Vagina (tissue), 2 donors: ENCODE results near the gene MTCP1. TPM values are rescaled to one million over a fixed set of nuclear protein-coding genes. Genes with fewer than 3 reads are reported as not detected.
A peak's percentile ranks its signal among the peaks of the same experiment; 100 is the strongest.

Experiments
- DNase-seq, 2 donors: peaks; one replicate each; pipeline ENCODE4 v3.0.0-alpha.2; 2017; ENCODE audit errors: extremely low spot score in 2 of 2
- H3K27ac ChIP-seq: fragments of 200-600 bp; sonication (generic); one replicate; pipeline ENCODE4 v1.5.1; 2019
- H3K27me3 ChIP-seq: fragments of 200-600 bp; sonication (generic); one replicate; pipeline ENCODE4 v1.5.1; 2019
- H3K36me3 ChIP-seq, 2 donors: fragments of 200-600 bp; sonication (generic); one replicate each; pipeline ENCODE4 v1.5.1; 2017 to 2019
- H3K4me1 ChIP-seq: fragments of 200-600 bp; sonication (generic); one replicate; pipeline ENCODE4 v1.5.1; 2019
- H3K4me3 ChIP-seq, 2 donors: fragments of 200-600 bp; sonication (generic); 1 replicate in 1 of 2; 2 replicates in 1 of 2; pipeline ENCODE4 v1.5.1; 2016 to 2019
- H3K9me3 ChIP-seq: fragments of 200-600 bp; sonication (generic); one replicate; pipeline ENCODE4 v1.5.1; 2019
- CTCF ChIP-seq, 3 experiments: fragments of 450-650 bp in 2 of 3; fragments of 200-600 bp in 1 of 3; sonication (generic) in 1 of 3; IDR thresholded peaks; one replicate each; pipeline ENCODE4 v1.5.1; 2017 to 2019; ENCODE audit warnings: antibody characterized with exemption in 3 of 3, mild to moderate bottlenecking in 2 of 3, moderate library complexity in 2 of 3
- POLR2A ChIP-seq, 2 donors: fragments of 450-650 bp; IDR thresholded peaks; one replicate each; pipeline ENCODE4 v1.6.1; 2017; ENCODE audit warnings: antibody characterized with exemption in 2 of 2, mild to moderate bottlenecking in 2 of 2, moderate library complexity in 2 of 2
- POLR2AphosphoS5 ChIP-seq, 2 donors: sonication (generic); formaldehyde crosslinking; IDR thresholded peaks; one replicate each; pipeline ENCODE4 v1.9.0; 2017; ENCODE audit warnings: antibody characterized with exemption in 2 of 2, mild to moderate bottlenecking in 2 of 2, low read depth in 1 of 2; ENCODE audit not compliant: insufficient read depth in 1 of 2
- intact Hi-C: fragments of 100-400 bp; cut with DNase I; formaldehyde crosslinking; loops from one replicate; pipeline ENCODE4 v1.15.1; 2023
- total RNA-seq: library from RNA; depleted of rRNA; stranded (reverse); fragments of >200 nt; gene quantifications from one replicate; pipeline ENCODE4 v1.2.3, GENCODE V29; 2016

The MTCP1 gene
- total RNA-seq, result 6.9 TPM

GRCh38 chrX:155070975-155071693 lies at the start of gene MTCP1, which contains the start of the genes BRCC3 and CMC4:
Gene MTCP1, minus strand, starts transcription at chrX:155071136. Its CDS starts 5,126 bp downstream, at chrX:155066010.
Gene BRCC3, plus strand, starts transcription at chrX:155071508. Its CDS starts 20 bp downstream, at chrX:155071528.
Gene CMC4, minus strand, starts transcription at chrX:155071136. Its CDS starts 7,113 bp downstream, at chrX:155064023.
- H3K27ac ChIP-seq, result peak within 1 kb of the TSS; percentile 79
- intact Hi-C loops, result loop anchor here (5.0 kb wide), 1 partner anchor 44 kb away; the partner anchor contains the start of gene FUNDC2
- no peaks in the 10 kb centered on the region for H3K27me3 ChIP-seq
- no peaks in the 10 kb centered on the region for H3K36me3 ChIP-seq
- no peak for DNase-seq
- no peaks in the 10 kb centered on the region for H3K9me3 ChIP-seq
- TF ChIP-seq POLR2AphosphoS5 (IDR thresholded peaks at IDR 0.05; ENCODE audit: insufficient read depth in 1 of 2, low read depth in 1 of 2), result no peak
- peak in 1 of 2 donors; percentile 65 for TF ChIP-seq POLR2A (IDR thresholded peaks at IDR 0.05)
- peak within 1 kb of the TSS; percentile 56 to 67 for H3K4me3 ChIP-seq
- peaks cover 23% of the 10 kb centered on the region for H3K4me1 ChIP-seq

- no peak overlapping the region for H3K4me3 ChIP-seq
- no peak for TF ChIP-seq POLR2AphosphoS5 (IDR thresholded peaks at IDR 0.05; ENCODE audit: insufficient read depth in 1 of 2, low read depth in 1 of 2)
- TF ChIP-seq POLR2A (IDR thresholded peaks at IDR 0.05), result no peak
- no peak for TF ChIP-seq CTCF (IDR thresholded peaks at IDR 0.05)
- DNase-seq, result no peak
- H3K4me1 ChIP-seq, result no peaks in the 10 kb centered on the region
- intact Hi-C loops, result no loop called here
- H3K36me3 ChIP-seq, result no peaks in the 10 kb centered on the region
- H3K27ac ChIP-seq, result no peak overlapping the region
- H3K9me3 ChIP-seq, result no peaks in the 10 kb centered on the region
- H3K27me3 ChIP-seq, result no peaks in the 10 kb centered on the region
Observed at GRCh38 chrX:155115174-155115819, 44.4 kb upstream of the MTCP1 start.

- no peaks in the 10 kb centered on the region for H3K36me3 ChIP-seq
- no peak overlapping the region for H3K27ac ChIP-seq
- H3K4me1 ChIP-seq, result no peaks in the 10 kb centered on the region
- H3K4me3 ChIP-seq, result no peak overlapping the region
- intact Hi-C loops, result no loop called here
- H3K27me3 ChIP-seq, result no peaks in the 10 kb centered on the region
- no peak for DNase-seq
- TF ChIP-seq POLR2A (IDR thresholded peaks at IDR 0.05), result no peak
- TF ChIP-seq POLR2AphosphoS5 (IDR thresholded peaks at IDR 0.05; ENCODE audit: insufficient read depth in 1 of 2, low read depth in 1 of 2), result no peak
- TF ChIP-seq CTCF (IDR thresholded peaks at IDR 0.05), result no peak
- no peaks in the 10 kb centered on the region for H3K9me3 ChIP-seq
Observed at GRCh38 chrX:155113097-155113496, 42.2 kb upstream of the MTCP1 start.

GRCh38 chrX:155112171-155112570 lies 41.2 kb upstream of the MTCP1 start:
- no peak overlapping the region for H3K27ac ChIP-seq
- H3K27me3 ChIP-seq, result no peaks in the 10 kb centered on the region
- H3K4me1 ChIP-seq, result no peaks in the 10 kb centered on the region
- no peaks in the 10 kb centered on the region for H3K9me3 ChIP-seq
- no peak for DNase-seq
- TF ChIP-seq CTCF (IDR thresholded peaks at IDR 0.05) (no peak), POLR2A (IDR thresholded peaks at IDR 0.05) (no peak), POLR2AphosphoS5 (IDR thresholded peaks at IDR 0.05; ENCODE audit: insufficient read depth in 1 of 2, low read depth in 1 of 2) (no peak)
- intact Hi-C loops, result no loop called here
- no peak overlapping the region for H3K4me3 ChIP-seq
- H3K36me3 ChIP-seq, result no peaks in the 10 kb centered on the region

GRCh38 chrX:155108427-155108826 lies 37.5 kb upstream of the MTCP1 start:
- Histone ChIP-seq H3K4me3 (no peak overlapping the region), H3K27me3 (no peaks in the 10 kb centered on the region), H3K4me1 (no peaks in the 10 kb centered on the region), H3K36me3 (no peaks in the 10 kb centered on the region), H3K27ac (no peak overlapping the region), H3K9me3 (no peaks in the 10 kb centered on the region)
- no peak for DNase-seq
- intact Hi-C loops, result no loop called here
- TF ChIP-seq POLR2AphosphoS5 (IDR thresholded peaks at IDR 0.05; ENCODE audit: insufficient read depth in 1 of 2, low read depth in 1 of 2), result no peak
- TF ChIP-seq CTCF (IDR thresholded peaks at IDR 0.05), result no peak
- TF ChIP-seq POLR2A (IDR thresholded peaks at IDR 0.05), result no peak
